Activated CD4-positive, CD25-positive, alpha-beta regulatory T cell treated with anti-CD3 and anti-CD28 coated beads, Interleukin-2, amount 50 U/mL, for 24 hours (primary cell): ENCODE measurements around the gene RALB.
"Not testable (repeated sequence)": the region's sequence is repeated elsewhere in the genome, so short reads cannot be mapped to it uniquely, and the experiment has no call there.

Experiments used
- ATAC-seq, 2 donors: fragments of 150-1000 bp; cut with Tn5 transposase; one replicate each; pipeline ENCODE4 v1.10.0; 2021; ENCODE audit warnings: mild to moderate bottlenecking in 1 of 2, moderate library complexity in 1 of 2

The RALB gene

DNA sequence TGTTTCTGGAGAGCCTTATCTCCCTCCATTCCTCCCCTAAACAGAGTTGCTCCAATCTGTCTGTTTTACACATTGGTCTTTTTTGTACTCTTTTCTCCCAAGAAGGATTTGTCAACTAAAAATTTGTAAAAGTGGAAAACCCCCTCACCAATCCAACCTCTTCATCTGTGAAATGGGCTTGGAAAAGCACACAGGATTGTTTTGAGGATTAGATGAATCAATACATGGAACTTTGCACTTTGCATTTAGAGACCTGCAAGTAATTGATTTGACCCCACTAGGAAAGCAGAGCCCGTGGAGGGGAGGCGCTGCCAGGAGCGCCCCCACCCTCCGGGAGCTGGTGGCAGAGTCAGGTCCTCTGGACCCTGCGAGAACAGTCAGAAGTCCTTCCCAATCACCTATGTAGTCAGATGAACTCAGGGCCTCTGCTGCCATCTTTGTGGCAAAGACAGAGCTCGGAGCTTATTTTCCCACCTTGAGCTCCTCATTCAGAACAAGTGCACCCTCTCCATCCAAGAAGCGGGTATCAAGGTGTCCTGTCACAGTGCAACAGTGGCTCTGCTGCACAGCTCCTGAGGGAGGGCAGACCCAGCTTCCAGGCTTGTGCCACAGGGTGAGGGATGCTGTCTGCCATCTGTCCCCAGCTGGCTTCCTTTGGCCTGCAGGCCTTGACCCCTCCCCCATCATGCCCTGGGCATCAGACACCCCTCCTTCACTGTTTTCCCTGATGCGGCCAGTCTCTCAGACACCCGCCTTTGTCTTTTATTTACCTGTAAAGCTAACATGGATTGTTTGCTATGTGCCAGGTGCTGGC lies 27.7 kb upstream of the RALB start:
- no peak for ATAC-seq

DNA sequence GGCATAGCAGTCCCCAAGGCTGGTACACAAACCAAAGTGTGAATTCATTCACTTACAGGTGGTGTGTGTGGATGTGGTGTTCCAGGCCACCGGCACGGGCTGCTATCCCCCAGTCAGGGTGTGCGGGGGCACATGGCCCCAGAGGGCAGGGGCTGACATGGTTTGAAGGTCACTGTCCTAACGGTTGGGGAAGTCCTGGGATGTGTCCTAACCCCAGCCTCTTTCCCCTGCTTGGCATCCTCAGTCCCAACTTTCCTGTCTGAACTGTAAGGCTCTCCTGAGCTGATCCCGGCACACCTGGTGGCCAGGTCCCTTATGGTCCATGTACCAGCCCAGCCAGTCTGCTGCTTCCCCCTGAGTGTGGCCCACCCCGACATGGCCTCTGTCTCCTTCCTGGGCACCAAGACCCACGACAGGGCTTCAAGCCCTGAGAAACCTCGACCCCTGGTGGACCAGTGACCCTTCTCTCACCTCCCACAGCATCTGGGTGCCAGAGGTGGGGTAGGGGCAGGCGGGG lies 27.0 kb upstream of the RALB start:
- no peak for ATAC-seq

DNA sequence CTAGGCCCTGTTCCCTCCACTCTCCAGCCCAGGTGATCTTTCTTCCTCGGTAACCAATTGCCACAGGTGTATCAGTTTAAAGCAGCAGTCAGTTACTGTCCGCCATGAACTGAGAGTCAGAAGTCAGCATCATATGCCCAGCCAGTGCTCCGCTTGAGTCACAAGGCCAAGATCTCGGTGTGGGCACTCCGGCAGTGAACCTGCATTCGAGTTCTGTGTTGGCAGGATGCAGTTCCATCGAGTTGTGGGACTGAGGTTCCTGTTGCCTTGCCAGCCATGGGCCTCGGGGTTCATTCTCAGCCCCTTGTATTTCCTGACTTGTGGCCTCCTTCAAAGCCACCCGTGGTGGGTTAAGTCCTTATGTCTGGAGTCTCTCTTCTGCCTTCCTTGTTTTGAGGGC lies 26.3 kb upstream of the RALB start:
- no peak for ATAC-seq

DNA sequence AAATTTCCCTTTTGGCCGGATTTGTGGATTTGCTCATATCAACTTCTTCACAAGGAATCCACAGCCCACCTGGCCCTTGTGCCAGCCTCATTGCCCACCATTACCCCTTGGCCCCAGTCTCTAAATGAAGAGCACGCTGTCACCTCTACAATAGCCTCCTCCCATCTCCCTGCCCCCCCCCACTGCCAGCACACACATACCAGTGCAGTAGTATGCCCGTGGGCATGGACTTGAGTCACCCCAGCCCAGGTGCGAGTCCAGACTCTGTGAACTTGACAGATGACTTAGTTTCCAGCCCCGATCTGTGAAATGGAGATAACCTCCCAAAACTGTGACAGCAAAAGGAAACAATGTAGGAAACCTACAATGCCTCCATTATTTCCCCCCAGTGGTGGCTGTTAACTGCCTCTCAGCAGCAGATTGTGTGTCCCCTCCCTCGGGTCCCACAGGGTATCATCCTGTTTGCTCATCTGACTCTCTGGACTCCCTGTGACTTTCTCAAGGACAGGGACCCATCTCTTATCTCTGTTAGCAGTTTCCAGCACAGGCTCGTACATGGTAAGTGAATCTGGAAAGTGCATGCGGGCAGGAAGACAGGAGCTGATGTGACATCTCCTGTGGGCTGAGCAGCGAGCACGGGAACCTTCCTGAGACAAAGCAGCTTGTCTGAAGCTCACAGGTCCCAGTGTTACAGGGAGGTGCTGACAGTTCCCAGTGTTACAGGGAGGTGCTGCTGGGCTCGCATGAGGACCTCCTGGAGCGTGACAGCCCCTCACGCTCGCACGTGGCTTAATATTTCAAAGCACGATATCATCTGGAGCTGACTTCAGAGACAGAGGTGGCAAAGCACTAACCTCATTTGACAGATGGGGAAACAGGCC lies 25.3 kb upstream of the RALB start:
- peak in 1 of 2 donors; percentile 14 for ATAC-seq

DNA sequence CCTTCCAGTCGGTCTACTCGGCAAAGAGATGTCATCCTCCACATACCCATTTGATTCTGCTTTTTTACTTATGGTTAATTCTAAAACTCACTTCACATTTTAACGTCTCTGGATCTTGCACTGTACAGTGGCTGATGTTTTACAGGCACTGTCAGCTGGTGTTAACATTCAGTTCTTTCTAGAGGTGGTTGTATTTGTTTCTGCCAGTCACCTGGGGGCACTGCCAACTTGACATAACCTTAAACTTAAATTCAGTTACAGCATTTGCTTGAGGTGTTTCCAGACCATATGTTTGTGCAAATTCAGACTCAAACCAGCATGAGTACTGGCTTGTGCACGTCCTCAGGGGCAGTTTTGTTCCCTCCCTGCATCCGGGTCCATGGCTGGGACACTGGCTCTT lies 24.1 kb upstream of the RALB start:
- ATAC-seq = no peak

DNA sequence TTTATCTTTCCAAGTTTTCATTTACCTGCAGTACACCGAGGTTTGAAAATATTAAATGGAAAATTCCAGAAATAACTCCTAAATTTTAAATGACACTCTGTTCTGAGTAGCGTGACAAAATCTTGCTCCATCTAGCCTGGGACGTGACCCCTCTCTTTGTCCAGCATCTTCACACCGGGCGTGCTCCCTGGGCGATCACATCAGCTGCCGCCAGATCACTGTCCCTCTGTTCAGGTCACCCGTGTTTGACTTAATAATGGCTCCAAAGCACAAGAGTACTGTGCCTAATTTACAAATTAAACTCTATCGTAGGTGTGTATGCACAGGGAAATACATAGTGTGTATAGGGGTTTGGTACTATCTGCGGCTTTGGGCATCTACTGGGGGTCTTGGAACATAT lies 23.3 kb upstream of the RALB start:
- no peak for ATAC-seq

DNA sequence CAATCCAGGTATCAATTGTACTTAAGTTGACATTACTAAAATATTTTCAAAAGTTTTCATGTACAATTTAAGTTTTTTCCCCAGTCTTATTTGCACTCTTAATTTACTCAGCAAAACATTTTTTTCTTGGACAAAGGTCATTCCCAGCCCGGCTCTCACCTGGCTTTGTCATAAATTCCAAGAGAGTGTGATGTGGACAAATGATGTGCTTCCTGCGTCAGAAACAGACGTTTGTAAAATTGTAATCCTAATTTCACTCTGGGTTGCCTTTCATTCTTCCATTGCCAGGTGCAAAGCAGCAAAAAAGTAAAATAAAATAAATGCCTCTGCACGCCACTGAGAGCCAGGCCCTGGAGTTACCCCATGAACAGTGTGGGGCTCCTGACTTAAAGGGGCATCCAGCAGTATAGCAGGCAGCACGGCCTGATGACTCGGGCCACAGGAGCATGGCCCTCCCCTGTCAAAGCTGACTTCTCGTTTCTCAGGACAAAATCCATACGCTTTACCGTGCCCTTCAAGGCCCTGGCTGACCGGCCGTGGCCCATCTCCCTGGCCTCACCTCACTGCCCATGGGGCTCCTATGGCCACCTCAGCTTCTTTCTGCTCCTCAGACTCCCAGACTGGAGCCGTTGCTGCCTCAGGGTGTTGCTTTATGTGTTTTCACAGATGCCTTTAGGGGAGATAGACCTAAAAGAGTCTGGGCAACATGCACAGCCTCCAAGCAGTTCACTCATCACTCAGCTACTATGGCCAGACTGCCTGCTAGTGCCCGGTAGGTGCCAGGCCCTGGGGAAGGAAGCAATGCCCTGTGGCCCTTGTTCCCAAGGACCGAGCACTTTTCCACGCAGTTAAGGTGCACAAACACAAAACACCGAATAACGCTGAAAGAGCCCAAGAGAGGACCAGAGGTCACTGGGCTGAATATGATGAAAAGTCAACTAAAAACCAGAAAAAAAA lies 21.9 kb upstream of the RALB start:
- ATAC-seq = no peak

DNA sequence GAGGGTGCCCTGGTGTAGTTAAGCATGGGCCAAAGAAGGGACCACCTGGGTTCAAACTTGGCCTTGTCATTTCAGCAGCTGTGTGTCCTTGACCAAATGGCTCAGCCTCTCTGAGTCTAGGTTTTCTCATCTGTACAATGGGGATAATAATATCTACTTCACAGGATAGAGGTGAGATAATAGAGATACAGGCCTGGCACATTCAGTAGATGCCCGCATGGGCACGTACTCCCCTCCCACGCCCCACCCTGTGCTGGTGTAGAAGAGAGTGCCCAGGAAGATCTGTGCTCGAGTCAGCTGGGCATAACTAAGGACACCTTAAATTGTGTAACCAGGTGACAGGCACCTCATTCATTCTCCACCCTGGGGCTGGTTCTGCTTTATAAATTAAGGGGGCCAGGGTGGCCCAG lies 21.1 kb upstream of the RALB start:
- ATAC-seq = peak; percentile 19 to 22

DNA sequence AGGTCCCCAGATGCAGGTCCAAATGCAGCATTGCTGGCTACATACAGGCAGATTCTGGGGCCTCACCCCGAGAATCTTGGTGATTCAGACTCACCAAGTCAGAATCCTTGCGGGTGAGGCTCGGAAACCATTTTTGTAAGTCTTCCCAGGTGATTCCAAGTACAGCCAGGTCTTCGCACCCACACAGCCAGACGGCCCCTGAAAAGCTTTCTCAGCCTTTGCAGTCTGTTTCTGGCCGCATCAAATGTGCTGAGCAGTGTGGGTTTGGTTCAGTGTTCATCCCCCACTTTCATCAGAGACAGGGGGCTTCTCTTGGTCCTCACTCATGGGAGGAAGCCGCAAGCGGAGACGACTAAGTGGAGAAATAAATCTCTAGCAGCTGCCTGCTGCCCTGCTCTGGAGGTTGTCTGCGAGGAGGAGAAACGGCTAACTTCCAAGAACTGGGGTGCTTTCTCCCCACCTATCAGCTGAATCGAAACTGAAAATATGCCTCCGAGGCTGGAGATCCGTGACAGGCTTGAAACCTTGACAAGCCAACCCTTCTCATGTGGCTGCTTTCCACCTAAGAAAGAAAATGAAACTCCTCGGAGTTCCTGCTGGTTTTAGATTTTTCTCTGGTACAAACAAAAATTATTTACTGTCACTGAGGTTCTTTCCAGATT lies 20.5 kb upstream of the RALB start:
- peak; percentile 89 to 90 for ATAC-seq

DNA sequence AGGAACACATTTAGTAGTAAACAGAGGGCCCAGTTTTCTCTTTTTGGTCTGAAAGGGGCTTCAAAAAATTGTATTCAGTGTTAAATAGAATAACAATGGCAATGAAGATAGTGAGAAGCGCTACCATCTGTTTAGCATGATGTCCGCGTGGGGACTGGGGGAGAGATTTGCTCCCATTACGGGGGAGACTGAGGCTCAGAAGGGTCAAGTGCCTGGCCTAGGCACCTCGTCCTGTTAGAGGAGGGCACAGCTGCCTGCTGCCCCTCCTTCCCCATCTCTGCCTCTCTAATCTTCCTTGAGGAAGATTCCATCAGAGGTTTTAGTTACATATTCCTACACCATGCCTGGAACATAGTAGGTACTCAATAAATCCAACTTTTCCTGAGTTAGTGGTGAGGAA lies 19.4 kb upstream of the RALB start:
- no peak for ATAC-seq

DNA sequence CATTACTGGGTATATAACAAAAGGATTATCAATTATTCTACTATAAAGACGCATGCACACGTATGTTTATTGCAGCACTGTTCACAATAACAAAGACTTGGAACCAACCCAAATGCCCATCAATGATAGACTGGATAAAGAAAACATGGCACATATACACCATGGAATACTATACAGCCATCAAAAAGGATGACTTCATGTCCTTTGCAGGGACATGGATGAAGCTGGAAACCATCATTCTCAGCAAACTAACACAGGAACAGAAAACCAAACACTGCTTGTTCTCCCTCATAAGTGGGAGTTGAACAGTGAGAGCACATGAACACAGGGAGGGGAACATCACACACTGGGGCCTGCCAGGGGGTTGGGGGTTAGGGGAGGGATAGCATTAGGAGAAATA lies 17.5 kb upstream of the RALB start:
- ATAC-seq = not testable (repeated sequence)

DNA sequence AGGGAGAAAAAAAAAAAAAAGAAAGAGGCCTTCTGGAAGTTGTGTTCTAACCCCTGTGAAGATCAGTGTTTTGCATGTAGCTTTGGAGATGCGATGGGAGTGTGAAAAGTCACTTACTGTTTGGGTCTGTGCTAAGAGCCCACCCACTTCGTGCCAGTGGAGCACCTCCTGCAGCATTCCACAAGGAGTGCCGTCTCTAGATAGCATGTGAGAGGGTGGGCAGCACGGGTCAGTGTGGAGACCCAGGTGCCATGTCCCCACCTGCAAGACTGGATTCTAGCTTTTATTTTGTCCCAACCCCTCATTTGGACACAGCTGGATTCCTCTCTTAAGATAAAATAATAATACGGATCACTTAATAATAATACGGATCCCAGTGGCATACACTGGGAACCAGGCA lies 17.0 kb upstream of the RALB start:
- no peak for ATAC-seq

DNA sequence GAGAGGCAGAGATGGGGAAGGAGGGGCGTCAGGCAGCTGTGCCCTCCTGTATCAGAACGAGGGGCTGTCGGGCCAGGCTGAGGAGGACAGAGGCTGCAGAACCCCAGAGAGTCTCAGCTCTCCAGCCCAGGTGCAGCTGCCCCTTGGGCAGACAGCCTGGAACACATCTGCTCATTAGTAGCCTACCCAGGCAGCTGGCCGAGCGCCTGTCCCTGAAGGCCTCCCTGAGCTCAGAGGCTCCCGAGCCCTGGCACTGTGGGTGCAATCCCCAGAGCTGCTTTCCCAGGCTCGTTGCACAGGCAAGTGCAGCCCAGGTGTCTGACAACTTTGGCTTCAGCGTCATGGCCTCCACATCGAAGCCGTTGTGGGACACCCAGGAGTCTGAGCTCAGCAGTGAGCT lies 16.3 kb upstream of the RALB start:
- no peak for ATAC-seq

DNA sequence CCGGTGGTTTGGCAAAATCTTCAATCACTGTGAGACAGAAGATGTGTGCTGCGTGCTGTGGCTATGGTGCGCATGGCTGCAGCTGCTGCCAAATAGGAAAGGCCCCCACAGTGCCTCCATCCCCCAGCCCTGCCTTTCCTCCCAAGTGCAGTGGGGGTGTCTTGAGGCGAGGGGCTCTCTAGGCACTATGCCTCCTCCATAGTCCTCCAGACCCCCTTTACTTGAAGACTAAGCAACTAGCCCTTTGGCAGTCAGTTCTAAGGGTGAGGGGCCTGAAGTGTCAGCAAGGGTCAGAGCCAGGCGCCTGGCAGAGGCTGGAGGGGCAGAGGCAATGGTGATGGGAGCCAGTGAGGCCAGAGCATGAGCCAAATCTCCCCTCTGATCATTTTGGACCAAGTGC lies 15.9 kb upstream of the RALB start:
- ATAC-seq = no peak

DNA sequence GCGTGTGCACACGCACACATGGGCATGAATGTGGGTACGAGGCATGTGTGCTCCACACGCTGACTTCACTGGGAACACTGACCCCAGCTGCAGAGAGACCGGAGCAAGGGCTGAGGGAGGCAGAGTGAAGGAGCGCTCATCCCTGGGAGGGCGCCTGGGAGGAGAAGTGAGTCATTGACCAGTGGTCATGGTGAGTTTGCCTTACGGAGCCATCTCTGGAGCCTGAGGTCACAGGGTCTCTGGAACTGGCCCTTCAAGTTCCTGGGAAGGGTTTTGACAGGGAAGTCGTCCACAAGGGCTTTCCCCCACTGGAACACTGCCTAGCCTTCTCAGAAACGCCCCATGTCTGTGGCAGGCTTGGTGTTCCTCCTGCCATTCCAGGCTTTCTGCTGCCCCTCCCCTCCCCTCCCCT lies 15.2 kb upstream of the RALB start:
- ATAC-seq = no peak

DNA sequence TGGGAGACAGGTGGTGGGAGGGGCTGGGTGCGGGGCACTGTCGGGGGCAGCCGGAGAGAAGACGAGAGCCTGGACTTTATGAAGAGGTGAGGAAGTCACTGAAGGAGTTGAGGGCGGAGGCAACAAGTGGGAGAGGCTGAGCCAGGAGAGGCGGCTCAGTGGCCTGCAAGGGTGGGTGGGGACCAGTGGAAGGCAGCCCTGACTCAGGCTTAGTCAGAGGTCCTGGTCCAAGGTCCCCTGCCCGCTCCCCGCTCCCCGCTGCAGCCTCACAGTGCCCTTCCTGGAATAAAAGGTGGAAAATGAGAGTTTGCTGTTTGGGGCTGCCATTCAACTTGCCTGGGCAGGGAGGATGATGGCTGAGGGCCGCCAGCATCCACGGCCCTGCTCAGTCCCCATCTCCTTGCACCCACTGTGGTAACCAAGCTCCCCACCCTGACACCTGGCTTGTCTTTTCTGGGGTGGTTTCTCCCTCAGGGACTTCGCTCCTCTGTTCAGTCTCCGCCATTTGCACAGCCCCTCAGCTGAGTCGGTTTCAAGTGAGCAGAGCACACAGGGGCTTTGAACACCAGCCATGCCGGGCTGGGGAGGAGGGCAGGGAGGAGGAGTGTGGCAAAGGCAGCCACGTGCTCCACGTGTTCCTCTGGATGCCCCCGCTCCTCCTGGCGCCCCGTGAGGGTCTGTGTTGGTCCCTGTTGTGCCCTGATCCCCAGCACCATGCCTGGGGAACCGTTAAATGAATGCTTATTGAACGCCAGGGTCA lies 13.7 kb upstream of the RALB start:
- ATAC-seq = no peak

DNA sequence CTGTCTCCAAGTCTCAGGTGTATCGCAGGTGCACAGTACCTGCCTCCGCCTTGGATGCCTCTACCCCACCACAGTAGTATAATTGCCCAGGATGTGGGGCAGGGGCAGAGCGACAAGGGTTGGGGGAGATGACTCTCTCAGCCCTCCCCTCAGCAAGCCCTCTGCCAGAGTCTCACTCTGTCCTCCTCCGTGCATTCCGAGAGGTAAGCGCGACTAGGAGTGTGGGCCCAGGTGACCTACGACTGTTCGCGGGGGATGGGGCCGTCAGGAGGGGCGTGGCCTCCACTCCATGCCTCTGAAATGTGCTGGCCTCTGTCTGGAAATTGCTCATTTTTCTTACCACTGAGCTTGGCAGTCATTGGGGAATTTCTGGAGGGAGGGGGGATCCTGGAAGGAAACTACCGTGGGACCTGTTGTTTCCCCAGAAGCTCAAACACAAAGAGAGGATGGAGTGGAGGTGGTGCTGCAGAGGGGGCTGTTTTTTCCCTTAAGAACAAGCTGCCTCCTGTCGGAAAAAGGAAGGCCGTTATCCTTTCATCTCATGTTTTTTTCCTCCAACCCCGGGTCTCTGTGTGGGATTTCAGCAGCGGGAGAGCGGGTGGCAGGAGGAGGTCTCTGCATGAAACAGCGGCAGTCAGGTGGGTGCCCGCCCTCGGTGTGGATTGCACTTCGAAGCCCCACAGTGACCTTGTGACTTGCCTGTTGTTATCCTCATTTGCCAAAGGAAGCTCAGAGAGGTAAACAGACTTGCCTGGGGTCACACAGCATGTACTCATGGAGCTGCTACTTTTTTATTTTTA lies 13.0 kb upstream of the RALB start:
- no peak for ATAC-seq

DNA sequence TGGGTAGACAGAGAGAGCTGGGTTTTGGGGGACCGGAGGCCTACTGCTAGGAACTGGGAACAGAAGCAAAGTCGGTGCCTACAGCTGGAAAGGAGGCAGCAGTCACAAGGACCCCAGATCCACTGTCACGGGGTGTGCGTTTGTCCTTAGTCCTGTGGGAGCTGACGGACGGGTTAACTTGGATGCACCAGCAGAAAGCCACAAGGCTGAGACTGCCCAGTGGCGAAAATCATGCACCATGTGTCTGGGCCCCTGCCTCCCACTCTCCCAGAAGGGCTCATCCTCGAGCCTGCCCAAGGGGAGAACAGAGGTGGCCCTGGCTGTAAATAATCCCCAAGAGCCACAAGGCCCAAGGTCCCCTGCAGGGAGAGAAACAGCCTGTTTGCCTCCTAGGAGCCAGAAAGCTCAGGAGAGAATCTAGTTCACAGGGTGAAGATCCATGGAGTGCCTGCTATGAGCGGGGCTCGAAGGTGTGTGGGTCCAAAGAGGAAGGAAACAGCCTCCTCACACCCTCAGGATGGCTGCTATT lies 11.7 kb upstream of the RALB start:
- ATAC-seq = no peak

DNA sequence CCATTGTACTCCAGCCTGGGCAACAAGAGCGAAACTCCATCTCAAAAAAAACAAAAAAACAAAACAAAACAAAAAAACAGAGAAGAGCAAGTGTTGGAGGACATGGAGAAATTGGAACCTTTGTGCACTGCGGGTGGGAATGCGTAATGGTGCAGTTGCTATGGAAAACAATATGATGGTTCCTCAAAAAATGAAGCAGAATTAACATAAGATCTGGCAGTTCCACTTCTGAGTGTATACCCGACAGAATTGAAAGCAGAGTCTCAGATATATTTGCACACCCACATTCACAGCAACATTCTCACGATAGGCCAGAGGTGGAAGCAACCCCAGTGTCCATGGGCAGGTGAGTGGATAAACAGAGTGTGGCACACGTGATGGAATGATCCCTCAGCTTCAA lies 11.0 kb upstream of the RALB start:
- ATAC-seq = no peak

DNA sequence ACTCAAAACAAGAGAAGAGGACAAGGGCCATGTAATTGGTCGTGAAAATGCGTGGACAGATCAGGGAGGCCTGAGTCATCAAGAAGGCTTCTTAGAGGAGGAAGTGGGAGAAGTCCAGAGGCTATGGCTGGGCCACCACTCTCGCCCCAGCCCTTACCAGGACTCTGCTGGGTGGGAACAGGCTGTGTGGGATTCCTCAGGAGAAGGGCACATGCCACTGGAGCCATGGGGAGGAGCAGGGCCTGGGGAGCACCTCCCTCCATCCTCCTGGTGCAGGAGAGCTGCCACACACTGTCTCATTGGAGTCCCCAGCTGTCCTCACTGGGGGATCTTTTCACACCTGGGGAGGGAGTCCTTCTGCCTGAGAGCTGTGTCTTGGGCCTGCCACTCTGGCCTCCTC lies 9.4 kb upstream of the RALB start:
- ATAC-seq = no peak
